Measurements from ENCODE around the gene PPP1R3G.

GRCh38 chr6:5108068-5108467, 22.9 kb downstream of the PPP1R3G start:
- TF ChIP-seq POLR2AphosphoS5 (IDR thresholded peaks at IDR 0.05; ENCODE audit: insufficient read depth in 1 of 2, low read depth in 1 of 2) (no peak), POLR2A (IDR thresholded peaks at IDR 0.05) (no peak)
- TF ChIP-seq, protein P1, sequence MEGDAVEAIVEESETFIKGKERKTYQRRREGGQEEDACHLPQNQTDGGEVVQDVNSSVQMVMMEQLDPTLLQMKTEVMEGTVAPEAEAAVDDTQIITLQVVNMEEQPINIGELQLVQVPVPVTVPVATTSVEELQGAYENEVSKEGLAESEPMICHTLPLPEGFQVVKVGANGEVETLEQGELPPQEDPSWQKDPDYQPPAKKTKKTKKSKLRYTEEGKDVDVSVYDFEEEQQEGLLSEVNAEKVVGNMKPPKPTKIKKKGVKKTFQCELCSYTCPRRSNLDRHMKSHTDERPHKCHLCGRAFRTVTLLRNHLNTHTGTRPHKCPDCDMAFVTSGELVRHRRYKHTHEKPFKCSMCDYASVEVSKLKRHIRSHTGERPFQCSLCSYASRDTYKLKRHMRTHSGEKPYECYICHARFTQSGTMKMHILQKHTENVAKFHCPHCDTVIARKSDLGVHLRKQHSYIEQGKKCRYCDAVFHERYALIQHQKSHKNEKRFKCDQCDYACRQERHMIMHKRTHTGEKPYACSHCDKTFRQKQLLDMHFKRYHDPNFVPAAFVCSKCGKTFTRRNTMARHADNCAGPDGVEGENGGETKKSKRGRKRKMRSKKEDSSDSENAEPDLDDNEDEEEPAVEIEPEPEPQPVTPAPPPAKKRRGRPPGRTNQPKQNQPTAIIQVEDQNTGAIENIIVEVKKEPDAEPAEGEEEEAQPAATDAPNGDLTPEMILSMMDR (IDR thresholded peaks at IDR 0.05): no peak

All from vagina (tissue), 2 donors.